ENCODE results near the gene FXR2. TPM values are rescaled to one million over a fixed set of nuclear protein-coding genes. Genes with fewer than 3 reads are reported as not detected.

The FXR2 gene
- total and polyA plus RNA-seq, 10 of the 15 experiments (the other 5 are each of a cell fraction or from before 2014, with no cell fraction given) = 1.6 to 33.3 (median 22.0) TPM

GRCh38 chr17:7636163-7636562 lies 21.5 kb upstream of the FXR2 start:
- SMC1A ChIA-PET (ENCODE audit: uncharacterized antibody, unreplicated experiment) = interaction anchor here (0.9 to 1.5 kb wide), 2 partner anchors 9 to 54 kb away, joined by 3 to 4 read pairs; partner anchors contain the start of gene SAT2
- CTCF ChIA-PET = interaction anchor here (8.2 kb wide), 1 partner anchor 52 kb away, joined by 128 read pairs; the partner anchor contains the start of genes TP53 and WRAP53
- RAD21 ChIA-PET (ENCODE audit: unreplicated experiment) = no interaction called here
- intact Hi-C loops (cut with micrococcal nuclease; ENCODE audit: unreplicated experiment) (no loop called here), in situ Hi-C loops (cut with MboI) (no loop called here)
- Histone ChIP-seq H3K36me3 (ENCODE audit: control insufficient read depth in 2 of 2, insufficient read depth in 2 of 2, low read length in 1 of 2) (no peaks in the 10 kb centered on the region), H4K20me1 (ENCODE audit: control insufficient read depth, insufficient read depth) (no peaks in the 10 kb centered on the region), H3K4me1 (ENCODE audit: control insufficient read depth, insufficient read depth, low read length) (no peaks in the 10 kb centered on the region), H3K9me3 (replicated peaks; ENCODE audit: control insufficient read depth, insufficient read depth, low read length) (no peaks in the 10 kb centered on the region), H3K79me2 (ENCODE audit: control insufficient read depth, insufficient read depth, low read length) (no peaks in the 10 kb centered on the region), H3K27me3 (replicated peaks in 1 of 2; ENCODE audit: control insufficient read depth in 2 of 2, insufficient read depth in 2 of 2, low read length in 1 of 2) (no peaks in the 10 kb centered on the region), H3K4me3 (no peak overlapping the region), H3K4me2 (ENCODE audit: control insufficient read depth, insufficient read depth) (no peak overlapping the region), H2AFZ (ENCODE audit: control insufficient read depth, low read depth, low read length) (no peak overlapping the region), H3K27ac (ENCODE audit: control insufficient read depth, insufficient read depth) (no peak overlapping the region), H3K9ac (ENCODE audit: control insufficient read depth, insufficient read depth, low read length) (no peak overlapping the region)
- DNase-seq (ENCODE audit: low read depth, low spot score) (no peak), FAIRE-seq (no peak), ATAC-seq (no peak)
- BruUV-seq (replicated peaks) = no TSS peak
- WGBS (ENCODE audit: insufficient coverage, insufficient replicate concordance, low lambda C conversion rate, missing lambda C conversion rate) = 10% methylated on average over 5 of the region's 5 CpGs
- POLR2A ChIA-PET = interaction anchor here (0.6 kb wide), 1 partner anchor 51 kb away, joined by 4 read pairs; the partner anchor contains the start of gene TP53
- TF ChIP-seq BMI1 (IDR thresholded peaks at IDR 0.05; ENCODE audit: borderline replicate concordance) (no peak), JUND (IDR thresholded peaks at IDR 0.05; ENCODE audit: low read depth, low read length) (no peak)

GRCh38 chr17:7634384-7634783 lies 19.7 kb upstream of the FXR2 start:
- H3K27ac ChIP-seq (ENCODE audit: control insufficient read depth, insufficient read depth) = no peak overlapping the region
- ChIA-PET CTCF (interaction anchor here (1.0 to 8.2 kb wide), 4 partner anchors 25 to 53 kb away, joined by 3 to 128 read pairs (median 4); partner anchors contain the start of genes MPDU1, TP53 and WRAP53), SMC1A (ENCODE audit: uncharacterized antibody, unreplicated experiment) (interaction anchor here (2.3 kb wide), 1 partner anchor 54 kb away, joined by 13 read pairs; the partner anchor contains the start of genes TP53 and WRAP53), RAD21 (ENCODE audit: unreplicated experiment) (interaction anchor here (2.3 kb wide), 1 partner anchor 53 kb away, joined by 16 read pairs; the partner anchor contains the start of genes TP53 and WRAP53), POLR2A (interaction anchor here (1.3 to 3.9 kb wide), 2 partner anchors 9 to 53 kb away, joined by 3 to 22 read pairs; partner anchors contain the start of genes TP53 and WRAP53)
- H3K9me3 ChIP-seq (replicated peaks; ENCODE audit: control insufficient read depth, insufficient read depth, low read length) = no peaks in the 10 kb centered on the region
- ATAC-seq = no peak
- no peak for FAIRE-seq
- no peak for DNase-seq (ENCODE audit: low read depth, low spot score)
- no peak overlapping the region for H3K4me3 ChIP-seq
- H3K4me1 ChIP-seq (ENCODE audit: control insufficient read depth, insufficient read depth, low read length) = no peaks in the 10 kb centered on the region
- intact Hi-C loops (cut with micrococcal nuclease; ENCODE audit: unreplicated experiment) = loop anchor here (5.0 kb wide), 1 partner anchor 43 kb away; no protein-coding TSS in a partner anchor
- no peaks in the 10 kb centered on the region for H3K79me2 ChIP-seq (ENCODE audit: control insufficient read depth, insufficient read depth, low read length)
- H3K36me3 ChIP-seq (ENCODE audit: control insufficient read depth in 2 of 2, insufficient read depth in 2 of 2, low read length in 1 of 2) = no peaks in the 10 kb centered on the region
- no peaks in the 10 kb centered on the region for H3K27me3 ChIP-seq (replicated peaks in 1 of 2; ENCODE audit: control insufficient read depth in 2 of 2, insufficient read depth in 2 of 2, low read length in 1 of 2)
- in situ Hi-C loops (cut with MboI) = no loop called here
- H3K9ac ChIP-seq (ENCODE audit: control insufficient read depth, insufficient read depth, low read length) = no peak overlapping the region
- no peaks in the 10 kb centered on the region for H4K20me1 ChIP-seq (ENCODE audit: control insufficient read depth, insufficient read depth)
- H3K4me2 ChIP-seq (ENCODE audit: control insufficient read depth, insufficient read depth) = no peak overlapping the region
- 32% methylated on average over 5 of the region's 5 CpGs for WGBS (ENCODE audit: insufficient coverage, insufficient replicate concordance, low lambda C conversion rate, missing lambda C conversion rate)
- H2AFZ ChIP-seq (ENCODE audit: control insufficient read depth, low read depth, low read length) = no peak overlapping the region
- no TSS peak for BruUV-seq (replicated peaks)
- TF ChIP-seq RUNX3 (IDR thresholded peaks at IDR 0.05; ENCODE audit: low read length) (no peak), CTCF (IDR thresholded peaks at IDR 0.05 in 2 of 3, conservative IDR thresholded peaks at IDR 0.05 in 1 of 3; ENCODE audit: control insufficient read depth in 2 of 3, extremely low read depth in 1 of 3, insufficient read depth in 1 of 3, low read depth in 3 of 3, low read length in 3 of 3) (peak; percentile 23 to 46 (median 33); a peak in 5 of 6 replicates), CHD1 (IDR thresholded peaks at IDR 0.05; ENCODE audit: low read depth, low read length) (no peak), ESRRA (IDR thresholded peaks at IDR 0.05; ENCODE audit: low read length) (no peak), E2F8 (IDR thresholded peaks at IDR 0.05; ENCODE audit: low read depth, partially characterized antibody) (no peak), TCF12 (IDR thresholded peaks at IDR 0.05; ENCODE audit: low read depth, low read length) (no peak), BCL3 (IDR thresholded peaks at IDR 0.05; ENCODE audit: borderline replicate concordance, insufficient read depth, low read depth, low read length, poor library complexity, severe bottlenecking) (no peak), WRNIP1 (IDR thresholded peaks at IDR 0.05; ENCODE audit: borderline replicate concordance, low read depth, low read length) (no peak)
